NB4 (cell line): ENCODE measurements around the gene OR10J1.

Experiments
- DNase-seq: peaks from one replicate; pipeline ENCODE4 v3.0.0; 2010; ENCODE audit warnings: low read depth
- H3K4me3 ChIP-seq: one replicate; pipeline ENCODE4 v1.5.1; 2011; ENCODE audit warnings: mild to moderate bottlenecking, low read depth, low read length, moderate library complexity
- MYC ChIP-seq: IDR thresholded peaks from 2 replicates; pipeline ENCODE4 v1.6.1; 2011; ENCODE audit warnings: low read depth, low read length
- POLR2A ChIP-seq: IDR thresholded peaks from 2 replicates; pipeline ENCODE4 v1.6.1; 2011; ENCODE audit warnings: mild to moderate bottlenecking; ENCODE audit not compliant: insufficient read length; ENCODE audit errors: extremely low read depth
- TF ChIP-seq, protein P1 (sequence below): IDR thresholded peaks from one replicate; pipeline ENCODE4 v1.5.1; 2012; ENCODE audit warnings: low read depth, low read length
- TF ChIP-seq, protein P2 (sequence below): IDR thresholded peaks from 2 replicates; pipeline ENCODE4 v1.6.1; 2011; ENCODE audit warnings: low read depth, low read length

The OR10J1 gene

DNA sequence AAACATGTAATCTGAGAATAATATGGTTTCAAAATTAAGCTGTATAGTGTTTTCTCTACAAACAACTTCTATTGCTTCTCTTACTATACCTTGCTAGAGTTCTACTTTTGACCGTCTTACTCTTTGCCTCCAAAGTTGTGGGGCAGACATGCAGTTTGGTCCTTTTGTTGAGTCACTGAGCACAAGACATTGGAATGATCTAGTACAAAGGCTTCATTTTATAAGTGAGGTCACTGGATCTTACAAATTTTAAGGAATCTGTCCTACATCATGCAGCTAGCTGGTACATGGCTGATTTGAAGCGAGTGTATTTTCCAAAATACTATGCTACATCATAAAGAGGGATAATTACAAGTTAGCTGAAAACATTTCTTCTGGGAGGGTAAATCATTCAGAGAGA, 28.8 kb downstream of the OR10J1 start:
- TF ChIP-seq MYC = no peak
- TF ChIP-seq, protein P1, sequence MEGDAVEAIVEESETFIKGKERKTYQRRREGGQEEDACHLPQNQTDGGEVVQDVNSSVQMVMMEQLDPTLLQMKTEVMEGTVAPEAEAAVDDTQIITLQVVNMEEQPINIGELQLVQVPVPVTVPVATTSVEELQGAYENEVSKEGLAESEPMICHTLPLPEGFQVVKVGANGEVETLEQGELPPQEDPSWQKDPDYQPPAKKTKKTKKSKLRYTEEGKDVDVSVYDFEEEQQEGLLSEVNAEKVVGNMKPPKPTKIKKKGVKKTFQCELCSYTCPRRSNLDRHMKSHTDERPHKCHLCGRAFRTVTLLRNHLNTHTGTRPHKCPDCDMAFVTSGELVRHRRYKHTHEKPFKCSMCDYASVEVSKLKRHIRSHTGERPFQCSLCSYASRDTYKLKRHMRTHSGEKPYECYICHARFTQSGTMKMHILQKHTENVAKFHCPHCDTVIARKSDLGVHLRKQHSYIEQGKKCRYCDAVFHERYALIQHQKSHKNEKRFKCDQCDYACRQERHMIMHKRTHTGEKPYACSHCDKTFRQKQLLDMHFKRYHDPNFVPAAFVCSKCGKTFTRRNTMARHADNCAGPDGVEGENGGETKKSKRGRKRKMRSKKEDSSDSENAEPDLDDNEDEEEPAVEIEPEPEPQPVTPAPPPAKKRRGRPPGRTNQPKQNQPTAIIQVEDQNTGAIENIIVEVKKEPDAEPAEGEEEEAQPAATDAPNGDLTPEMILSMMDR = no peak
- TF ChIP-seq, protein P2, sequence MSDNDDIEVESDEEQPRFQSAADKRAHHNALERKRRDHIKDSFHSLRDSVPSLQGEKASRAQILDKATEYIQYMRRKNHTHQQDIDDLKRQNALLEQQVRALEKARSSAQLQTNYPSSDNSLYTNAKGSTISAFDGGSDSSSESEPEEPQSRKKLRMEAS = no peak
- no peak for TF ChIP-seq POLR2A
- H3K4me3 ChIP-seq = no peak overlapping the region
- DNase-seq = no peak

DNA sequence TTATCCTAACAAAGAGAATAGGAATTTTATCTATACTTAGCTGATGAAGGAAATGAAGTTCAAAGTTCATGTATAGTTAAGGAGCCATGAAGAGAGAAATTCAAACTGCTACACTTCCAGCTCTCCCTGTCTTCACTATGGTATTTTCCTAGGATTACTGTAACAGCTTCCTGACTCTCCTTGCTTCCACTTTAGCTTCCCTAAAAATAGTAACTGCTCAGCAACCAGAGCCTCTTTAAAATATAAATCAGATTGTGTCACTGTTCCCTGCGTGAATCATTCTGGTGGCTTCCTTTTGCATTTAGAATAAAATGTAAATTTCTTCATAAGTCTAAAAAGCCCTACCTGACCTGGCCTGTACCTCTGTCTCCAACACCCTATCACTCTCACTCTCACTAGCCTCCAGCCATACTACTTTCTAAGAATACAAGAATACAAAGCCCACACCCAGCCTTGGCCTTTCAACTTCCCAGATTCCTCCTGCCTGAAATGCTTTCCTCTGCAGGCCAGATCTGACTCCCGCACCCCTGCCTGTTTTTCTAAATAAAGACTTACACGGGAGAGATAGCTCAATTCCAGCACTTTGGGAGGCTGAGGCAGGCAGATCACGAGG, 30.5 kb downstream of the OR10J1 start:
- no peak for DNase-seq
- TF ChIP-seq MYC = no peak
- TF ChIP-seq, protein P1 = no peak
- TF ChIP-seq, protein P2 = no peak
- TF ChIP-seq POLR2A = no peak
- no peak overlapping the region for H3K4me3 ChIP-seq

DNA sequence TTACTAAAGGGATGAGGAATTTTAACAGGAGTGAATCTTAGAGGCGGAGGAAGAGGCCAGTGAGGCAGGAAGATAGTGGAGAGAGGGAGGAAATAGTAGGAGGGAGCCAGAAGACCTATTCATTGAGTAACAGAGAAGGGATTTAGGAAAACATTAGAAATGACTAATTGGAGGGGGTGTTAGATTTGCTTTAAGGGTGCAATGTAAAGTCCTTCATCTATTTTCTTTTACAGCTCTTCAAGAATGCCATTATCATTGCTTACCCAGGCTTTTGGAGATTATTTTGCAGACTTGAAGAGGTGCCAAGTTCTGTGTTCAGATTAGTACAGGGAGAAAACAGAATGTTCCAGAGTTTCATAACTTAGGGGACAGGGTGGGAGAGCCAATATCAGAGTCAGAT, 33.8 kb downstream of the OR10J1 start:
- TF ChIP-seq, protein P1 = no peak
- TF ChIP-seq, protein P2 = no peak
- TF ChIP-seq MYC (no peak), POLR2A (no peak)
- no peak for DNase-seq
- H3K4me3 ChIP-seq = no peak overlapping the region

DNA sequence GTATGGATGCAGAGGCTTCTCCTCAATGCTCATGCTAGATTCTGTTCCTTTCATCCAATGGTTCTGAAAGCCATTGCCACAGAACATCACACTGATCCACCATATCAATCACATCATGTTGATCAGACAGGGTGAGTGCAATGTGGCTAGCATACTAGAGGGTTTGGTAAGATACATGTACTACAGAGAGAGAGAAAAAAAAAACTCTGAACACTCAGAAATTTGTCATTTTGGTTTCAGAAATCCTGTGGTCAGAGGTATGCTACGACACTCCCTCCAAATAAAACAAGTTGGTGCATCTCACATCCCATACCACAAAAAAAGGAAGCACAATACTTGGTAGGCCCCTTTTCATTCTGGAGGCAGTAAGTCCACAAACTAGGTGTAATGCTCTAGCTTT, 35.4 kb downstream of the OR10J1 start:
- TF ChIP-seq POLR2A (no peak), MYC (no peak)
- TF ChIP-seq, protein P2 = no peak
- TF ChIP-seq, protein P1 = no peak
- no peak for DNase-seq
- no peak overlapping the region for H3K4me3 ChIP-seq

DNA sequence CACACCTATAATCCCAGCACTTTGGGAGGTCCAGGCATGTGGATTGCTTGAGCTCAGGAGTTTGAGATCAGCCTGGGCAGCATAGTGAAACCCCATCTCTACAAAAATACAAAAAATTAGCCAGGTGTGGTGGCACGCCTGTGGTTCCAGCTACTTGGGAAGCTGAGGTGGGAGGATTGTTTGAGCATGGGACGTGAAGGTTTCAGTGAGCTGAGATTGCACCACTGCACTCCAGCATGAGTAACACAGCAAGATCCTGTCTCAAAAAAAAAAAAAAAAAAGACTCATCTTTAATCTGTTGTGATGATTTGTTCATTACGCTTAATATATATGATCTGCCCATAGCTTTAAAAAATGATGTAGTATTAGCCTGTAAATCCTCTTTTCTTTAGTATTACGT, 44.0 kb downstream of the OR10J1 start:
- H3K4me3 ChIP-seq = no peak overlapping the region
- TF ChIP-seq, protein P1 = no peak
- TF ChIP-seq POLR2A (no peak), MYC (no peak)
- TF ChIP-seq, protein P2 = no peak
- DNase-seq = no peak
